H1 (cell line): ENCODE results near the gene PER2.

Source experiments
- EP300 ChIP-seq, 2 experiments: IDR thresholded peaks; 1 replicate in 1 of 2; 2 replicates in 1 of 2; pipeline ENCODE4 v1.6.1; 2011 to 2012; ENCODE audit warnings: low read depth in 2 of 2, low read length in 2 of 2, mild to moderate bottlenecking in 2 of 2, borderline replicate concordance in 1 of 2, inconsistent platforms in 1 of 2, moderate library complexity in 1 of 2
- SAP30 ChIP-seq: fragments of 300-600 bp; sonication (generic); IDR thresholded peaks from 2 replicates; pipeline ENCODE4 v1.7.1; 2012; ENCODE audit warnings: low read length, moderate library complexity, mild to moderate bottlenecking, inconsistent platforms; ENCODE audit not compliant: insufficient read depth, insufficient replicate concordance
- SIN3A ChIP-seq, 2 experiments: IDR thresholded peaks in 1 of 2; conservative IDR thresholded peaks in 1 of 2; 2 replicates each; pipeline ENCODE4 v1.6.1; 2011 to 2012; ENCODE audit warnings: low read length in 2 of 2, improper control_type of control experiment in 1 of 2, low read depth in 1 of 2, mild to moderate bottlenecking in 1 of 2
- TF ChIP-seq, protein P1 (sequence below), 3 experiments: IDR thresholded peaks; 1 replicate in 2 of 3; 2 replicates in 1 of 3; pipeline versions ENCODE4 v1.5.1 to v1.6.1; 2011; ENCODE audit warnings: low read length in 3 of 3, mild to moderate bottlenecking in 3 of 3, inconsistent platforms in 2 of 3, low read depth in 1 of 3, moderate library complexity in 1 of 3; ENCODE audit not compliant: insufficient read depth in 1 of 3; ENCODE audit errors: control extremely low read depth in 1 of 3

DNA sequence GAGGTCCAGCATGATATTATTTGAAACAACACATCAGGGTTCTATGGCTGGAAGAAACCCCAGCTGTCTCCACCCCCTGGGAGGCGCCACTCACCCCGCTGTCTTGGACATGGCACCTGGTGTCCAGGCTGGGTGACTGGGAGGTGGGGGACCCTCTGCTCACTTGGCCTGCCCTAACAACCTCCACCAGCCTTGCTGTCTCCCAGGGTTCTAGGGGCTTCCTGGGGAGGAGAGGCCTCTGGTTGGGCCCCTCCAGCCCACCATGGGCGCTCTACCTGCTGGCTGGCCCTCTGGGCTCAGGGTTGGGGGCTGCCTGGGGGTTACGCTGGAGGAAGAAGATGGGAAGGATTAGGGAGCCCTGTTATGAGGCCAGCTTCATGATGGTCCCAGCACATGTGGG lies 16.3 kb downstream of the PER2 start:
- TF ChIP-seq, protein P1, sequence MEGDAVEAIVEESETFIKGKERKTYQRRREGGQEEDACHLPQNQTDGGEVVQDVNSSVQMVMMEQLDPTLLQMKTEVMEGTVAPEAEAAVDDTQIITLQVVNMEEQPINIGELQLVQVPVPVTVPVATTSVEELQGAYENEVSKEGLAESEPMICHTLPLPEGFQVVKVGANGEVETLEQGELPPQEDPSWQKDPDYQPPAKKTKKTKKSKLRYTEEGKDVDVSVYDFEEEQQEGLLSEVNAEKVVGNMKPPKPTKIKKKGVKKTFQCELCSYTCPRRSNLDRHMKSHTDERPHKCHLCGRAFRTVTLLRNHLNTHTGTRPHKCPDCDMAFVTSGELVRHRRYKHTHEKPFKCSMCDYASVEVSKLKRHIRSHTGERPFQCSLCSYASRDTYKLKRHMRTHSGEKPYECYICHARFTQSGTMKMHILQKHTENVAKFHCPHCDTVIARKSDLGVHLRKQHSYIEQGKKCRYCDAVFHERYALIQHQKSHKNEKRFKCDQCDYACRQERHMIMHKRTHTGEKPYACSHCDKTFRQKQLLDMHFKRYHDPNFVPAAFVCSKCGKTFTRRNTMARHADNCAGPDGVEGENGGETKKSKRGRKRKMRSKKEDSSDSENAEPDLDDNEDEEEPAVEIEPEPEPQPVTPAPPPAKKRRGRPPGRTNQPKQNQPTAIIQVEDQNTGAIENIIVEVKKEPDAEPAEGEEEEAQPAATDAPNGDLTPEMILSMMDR (IDR thresholded peaks at IDR 0.05; ENCODE audit: control extremely low read depth in 1 of 3, insufficient read depth in 1 of 3, low read depth in 1 of 3, low read length in 3 of 3) = no peak
- TF ChIP-seq SIN3A (conservative IDR thresholded peaks at IDR 0.05 in 1 of 2, IDR thresholded peaks at IDR 0.05 in 1 of 2; ENCODE audit: low read depth in 1 of 2, low read length in 2 of 2) (no peak), EP300 (IDR thresholded peaks at IDR 0.05; ENCODE audit: borderline replicate concordance in 1 of 2, low read depth in 2 of 2, low read length in 2 of 2) (no peak), SAP30 (no peak)
